ENCODE data around the gene NUP210.

The NUP210 gene

DNA sequence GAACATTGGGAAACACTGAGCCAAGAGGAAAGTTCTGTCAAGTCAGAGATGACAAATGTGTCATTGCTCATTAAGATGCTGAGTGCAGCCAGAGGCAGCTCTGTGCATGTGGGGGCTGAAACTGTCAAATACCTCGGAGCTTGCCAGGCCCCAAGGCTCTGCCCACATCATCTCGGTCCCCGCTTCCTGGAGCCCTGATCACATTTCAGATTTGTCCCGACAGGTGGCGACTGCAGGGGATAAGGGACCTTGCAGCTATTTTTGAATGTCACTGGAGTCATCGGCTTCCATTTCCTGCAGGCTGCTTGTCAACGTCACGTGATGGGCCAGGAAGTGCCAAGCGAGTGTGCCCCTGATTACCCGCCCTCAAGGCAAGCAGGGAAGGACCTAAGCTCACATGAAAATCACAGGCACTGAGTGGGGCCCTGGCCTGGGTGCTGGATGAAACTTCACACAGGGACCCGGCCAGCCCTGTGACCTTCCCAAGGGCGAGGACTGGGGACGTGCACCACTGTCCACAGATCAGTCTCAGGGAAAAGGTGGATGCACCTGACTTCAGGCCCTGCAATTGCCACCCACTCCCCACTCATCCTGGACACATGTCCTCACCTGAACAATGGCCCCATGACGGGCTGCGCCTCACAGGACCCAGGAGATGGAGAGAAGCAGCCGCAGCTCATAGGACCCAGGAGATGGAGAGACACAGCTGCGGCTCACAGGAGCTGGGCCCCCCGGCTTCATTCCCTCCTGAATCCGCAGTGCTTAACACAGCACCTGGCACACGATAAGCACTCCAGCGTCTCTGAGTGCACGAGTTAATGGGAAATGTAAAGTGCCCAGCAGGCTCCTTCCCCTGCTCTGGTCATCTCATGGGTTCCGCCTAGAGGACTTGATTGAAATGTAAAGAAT lies 73.4 kb downstream of the NUP210 start:
- no peak for DNase-seq

DNA sequence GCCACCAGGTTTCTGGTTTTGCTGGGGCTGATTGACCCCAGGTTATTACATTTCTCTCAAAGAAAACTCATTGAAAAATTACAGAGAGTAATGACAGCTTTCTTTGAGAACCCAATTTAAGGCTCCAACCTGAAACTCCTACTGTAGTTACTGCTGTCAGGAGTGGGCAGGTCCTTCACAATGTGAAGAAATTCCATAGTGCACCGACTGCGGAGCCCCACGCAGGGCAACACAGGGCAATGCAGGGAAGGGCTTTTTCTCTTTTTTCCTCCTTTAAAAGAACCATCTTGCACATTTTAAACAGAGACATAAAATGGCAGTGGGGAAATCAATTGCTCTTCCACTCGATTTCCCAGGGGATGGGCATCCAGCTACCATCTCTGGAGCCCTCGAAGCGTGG lies 74.3 kb downstream of the NUP210 start:
- DNase-seq, result no peak

DNA sequence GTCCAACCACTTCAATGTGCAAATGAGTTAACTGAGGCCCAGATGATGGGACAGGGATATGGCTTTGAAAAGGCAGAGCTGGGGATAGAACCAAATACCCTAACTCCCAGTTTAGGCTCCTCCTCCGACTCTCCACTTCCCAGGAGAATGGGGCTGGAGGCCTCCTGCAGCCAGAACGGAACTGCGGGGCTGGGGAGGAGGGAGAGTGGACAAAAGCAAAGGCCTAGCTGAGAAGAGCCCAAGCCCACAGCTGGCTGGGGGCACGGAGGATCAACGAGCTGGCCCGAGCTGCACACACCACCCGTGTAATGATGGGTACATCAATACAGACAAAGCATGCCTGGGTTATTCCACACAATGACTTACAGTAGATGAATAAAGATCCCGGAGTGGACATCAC lies 74.8 kb downstream of the NUP210 start:
- no peak for DNase-seq

DNA sequence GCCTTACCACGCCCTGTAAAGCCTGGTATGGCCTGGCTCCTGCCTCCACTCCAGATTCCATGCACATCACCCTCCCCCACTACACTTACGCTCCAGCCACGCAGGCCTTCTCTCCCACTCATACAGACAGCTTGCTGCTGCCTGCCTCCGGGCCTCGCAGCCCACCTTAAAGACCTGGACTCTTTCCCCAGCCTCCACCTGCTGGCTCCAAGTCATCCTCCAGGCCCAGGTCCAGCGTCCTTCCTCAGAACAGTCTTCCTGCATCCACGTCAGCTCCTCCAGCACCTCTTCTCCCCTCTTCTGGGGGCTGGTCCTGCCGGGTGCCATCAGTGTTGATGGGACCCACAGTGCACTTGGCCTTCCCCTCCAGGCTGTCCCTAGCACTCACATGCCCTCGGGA lies 75.5 kb downstream of the NUP210 start:
- no peak for DNase-seq

DNA sequence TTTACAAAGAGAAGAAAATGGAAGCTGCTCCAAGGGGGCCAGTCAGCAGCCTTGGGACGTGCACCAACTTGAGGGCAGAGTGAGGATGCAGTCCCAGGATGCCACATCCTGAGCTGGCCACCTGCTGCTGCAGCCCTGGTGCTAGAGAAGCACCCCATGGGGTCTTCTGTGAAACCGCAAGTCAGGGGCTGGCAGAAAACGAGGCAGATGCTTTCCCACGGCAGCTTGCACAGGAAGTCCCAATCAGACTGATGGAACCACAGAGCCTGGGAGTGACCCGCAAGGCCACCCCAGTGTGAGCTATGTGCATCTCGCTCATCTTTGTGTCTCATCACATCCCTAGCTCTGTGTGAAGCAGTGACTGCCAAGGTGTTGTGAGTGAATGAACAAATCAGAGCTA lies 76.5 kb downstream of the NUP210 start:
- no peak for DNase-seq

DNA sequence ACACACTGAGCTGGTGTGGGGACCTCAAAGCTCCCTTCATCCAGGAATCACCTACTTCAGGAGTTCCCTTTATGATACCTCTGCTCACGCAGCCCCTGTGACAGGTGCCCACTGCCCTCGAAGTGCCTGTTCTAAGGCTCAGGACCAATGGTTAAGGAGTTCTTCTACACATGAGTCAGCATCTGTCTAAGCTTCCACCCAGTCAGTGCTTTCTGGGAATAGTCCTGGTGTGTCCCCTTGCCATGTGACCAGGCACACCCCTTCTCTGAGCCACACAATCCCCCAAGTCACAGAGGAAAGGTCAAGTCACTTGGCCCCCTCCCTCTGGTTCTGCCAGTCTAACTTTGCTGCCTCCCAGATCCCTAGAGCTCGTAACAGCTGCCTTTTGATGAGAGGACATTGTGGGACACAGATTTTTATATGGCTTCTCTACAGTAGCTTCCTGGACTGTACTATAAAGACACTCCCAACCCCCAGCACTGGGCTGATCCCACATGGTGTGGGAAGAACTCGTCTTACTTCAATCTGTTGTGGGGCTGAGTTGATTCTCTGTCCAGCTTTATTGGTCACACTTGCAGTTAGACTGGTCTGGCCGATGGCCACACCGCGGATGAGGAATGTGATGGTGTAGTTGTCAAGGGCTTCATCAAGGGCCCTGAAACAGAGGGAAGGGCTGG lies 78.8 kb downstream of the NUP210 start:
- DNase-seq, result no peak

DNA sequence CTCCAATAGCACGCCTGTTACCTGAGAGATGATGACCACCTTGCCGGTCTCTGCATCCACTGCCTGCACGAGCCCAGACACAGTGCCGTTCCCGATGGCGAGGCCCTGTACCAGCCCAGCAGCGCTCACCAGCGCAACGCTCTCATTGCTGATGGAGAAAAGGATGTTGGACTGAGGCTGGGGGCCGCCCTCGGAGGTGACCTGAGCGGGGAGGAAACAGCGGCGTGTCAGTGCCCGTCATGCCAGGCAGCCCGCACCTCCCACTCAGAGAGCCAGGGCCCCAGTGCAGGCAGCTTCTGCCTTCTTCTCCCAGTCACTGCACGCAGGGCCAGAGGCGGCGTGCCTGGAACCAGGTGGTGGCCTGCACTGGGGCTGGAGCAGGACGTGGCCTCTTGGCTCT lies 80.3 kb downstream of the NUP210 start:
- DNase-seq, result no peak

DNA sequence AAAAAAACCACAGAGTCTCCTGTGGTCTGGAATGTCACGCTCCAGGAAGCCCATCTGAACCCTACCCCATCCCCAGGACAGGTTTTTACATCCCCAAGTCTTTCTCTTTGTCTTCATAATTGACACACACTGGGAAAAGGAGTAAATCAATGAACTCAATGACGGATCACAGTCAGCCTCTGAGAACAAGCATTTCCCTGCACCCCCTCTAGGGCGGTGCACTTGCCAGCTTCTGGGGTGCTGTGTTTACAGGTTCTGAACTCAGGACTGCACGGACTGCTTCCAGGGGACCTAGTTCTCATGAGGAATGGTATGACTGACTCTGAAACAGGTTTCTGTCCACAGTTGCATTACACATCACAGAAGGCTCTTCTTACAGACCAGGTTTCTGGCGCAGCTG lies 81.1 kb downstream of the NUP210 start:
- no peak for DNase-seq

DNA sequence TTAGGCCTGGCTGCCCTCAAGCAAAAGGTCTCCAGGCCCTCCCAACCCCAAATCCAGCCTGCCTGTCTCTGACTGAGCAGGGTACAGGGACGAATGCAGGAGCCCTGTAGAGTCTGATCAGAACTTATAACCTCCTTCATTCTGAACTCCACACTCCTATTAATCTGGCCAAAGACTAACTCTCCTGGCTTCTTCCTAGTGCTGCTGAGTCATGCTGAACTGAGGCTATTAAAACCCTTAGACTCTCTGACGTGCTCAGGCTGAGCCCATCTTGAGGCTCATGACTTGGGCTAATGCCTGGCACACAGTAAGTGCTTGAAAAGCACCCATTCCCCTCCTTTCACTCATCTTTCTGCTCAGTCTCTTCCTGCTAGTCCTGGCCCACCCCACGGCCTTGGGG lies 81.9 kb downstream of the NUP210 start:
- no peak for DNase-seq

DNA sequence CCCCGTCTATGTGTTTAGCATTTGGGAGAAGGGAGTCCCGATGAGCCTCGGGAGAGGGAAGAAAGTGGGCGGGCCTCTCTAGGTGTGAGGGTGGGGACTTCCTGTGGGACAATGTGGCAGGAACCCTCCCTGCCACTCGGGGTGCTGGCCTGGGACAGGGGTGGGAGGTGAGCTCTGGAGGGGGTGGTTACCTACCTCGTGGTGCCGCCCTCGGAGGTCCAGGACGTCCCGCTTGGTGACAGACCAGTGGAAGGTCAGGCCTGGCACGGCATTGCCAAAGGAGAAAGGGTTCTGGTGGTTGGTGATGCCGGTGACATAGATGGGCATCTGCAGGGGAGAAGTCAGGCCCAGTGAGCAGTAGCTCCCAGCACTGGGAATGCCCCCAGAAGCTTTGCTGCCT lies 83.5 kb downstream of the NUP210 start:
- DNase-seq, result no peak

DNA sequence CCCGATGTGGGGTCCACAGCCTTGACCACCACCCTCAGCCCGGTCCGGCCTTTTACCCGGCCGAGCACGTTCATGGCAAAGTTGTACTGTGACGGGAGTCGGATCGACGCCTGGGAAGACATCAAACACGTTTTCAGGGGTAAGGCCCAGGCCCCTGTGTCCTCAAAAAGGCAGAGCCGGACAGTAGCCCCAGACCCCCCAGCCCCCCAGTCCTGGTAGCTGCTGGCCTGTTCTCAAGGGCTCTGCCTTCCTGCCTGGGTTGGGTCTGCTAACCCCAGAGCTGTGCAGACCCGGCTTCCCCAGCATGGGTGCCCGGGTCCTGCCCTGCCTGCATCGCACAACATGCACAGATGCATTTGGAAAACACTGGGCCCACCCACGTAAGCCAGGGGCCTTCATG lies 84.6 kb downstream of the NUP210 start:
- no peak for DNase-seq

DNA sequence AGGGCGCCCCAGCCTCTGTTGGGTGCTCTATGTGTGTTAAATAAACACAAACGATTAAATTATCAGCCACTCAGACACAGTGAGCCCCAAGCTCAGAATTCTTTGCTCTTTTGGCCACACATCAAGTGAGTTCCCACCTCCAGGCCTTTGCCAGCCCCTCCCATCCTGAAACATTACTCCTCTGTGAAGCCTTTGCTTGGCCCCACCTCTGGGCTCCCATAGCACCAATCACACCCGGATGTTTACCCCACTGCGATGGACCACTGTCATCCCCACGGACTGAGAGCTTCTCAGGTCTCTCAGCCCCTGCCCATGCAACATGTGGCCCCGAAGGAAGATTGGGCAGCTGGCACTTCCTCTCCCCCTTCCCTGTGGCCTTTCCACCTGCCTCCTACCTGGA lies 85.1 kb downstream of the NUP210 start:
- DNase-seq, result no peak

DNA sequence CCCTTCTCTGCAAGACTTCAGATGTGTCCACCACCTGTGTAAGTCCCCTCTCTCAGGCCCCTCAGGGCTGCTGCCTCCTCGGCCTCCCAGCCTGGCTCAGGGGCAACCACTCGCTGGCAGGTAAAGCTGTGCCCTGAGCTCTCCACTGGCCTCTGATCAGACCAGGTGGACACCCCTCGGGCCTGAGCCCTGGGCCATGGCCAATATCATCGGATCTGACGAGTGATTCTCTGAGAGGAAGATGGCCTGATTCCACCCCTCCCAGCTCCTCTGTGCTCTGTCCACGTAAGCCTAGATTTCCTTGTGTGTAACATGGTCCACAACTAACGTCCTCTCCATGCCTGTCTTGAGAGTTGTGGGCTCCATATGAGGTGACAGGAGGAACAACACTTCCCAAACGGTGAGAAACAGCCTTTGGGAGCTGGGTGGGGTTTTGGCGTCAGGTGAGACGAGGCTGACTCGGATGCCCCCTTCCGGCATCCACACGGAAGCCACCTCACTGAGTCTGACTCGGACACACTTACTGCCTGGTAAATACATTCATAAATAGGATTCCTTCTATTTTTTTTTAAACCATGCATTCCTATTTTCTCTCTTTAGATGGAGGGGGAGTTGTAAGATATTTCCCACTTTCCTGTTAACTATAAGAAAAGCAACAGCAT lies 86.8 kb downstream of the NUP210 start:
- no peak for DNase-seq

DNA sequence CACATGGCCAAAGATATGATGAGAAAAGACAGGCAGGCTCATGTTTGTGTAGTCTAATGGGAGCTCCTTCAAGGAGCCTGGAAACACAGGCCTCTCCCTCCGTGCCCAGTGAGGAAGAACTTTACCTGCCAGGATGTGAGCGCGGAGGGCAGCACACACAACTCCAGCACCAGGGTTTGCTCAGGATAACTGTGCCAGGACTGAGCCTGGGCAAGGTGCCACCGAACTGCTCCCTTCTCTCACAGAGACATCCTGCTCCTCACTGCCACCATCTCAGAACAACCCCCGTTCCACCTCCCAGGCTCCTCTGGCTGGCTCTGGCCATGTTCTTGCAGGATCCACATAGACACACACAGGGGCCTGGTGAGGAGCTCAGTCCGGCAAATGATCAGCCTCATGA lies 87.4 kb downstream of the NUP210 start:
- DNase-seq, result no peak

DNA sequence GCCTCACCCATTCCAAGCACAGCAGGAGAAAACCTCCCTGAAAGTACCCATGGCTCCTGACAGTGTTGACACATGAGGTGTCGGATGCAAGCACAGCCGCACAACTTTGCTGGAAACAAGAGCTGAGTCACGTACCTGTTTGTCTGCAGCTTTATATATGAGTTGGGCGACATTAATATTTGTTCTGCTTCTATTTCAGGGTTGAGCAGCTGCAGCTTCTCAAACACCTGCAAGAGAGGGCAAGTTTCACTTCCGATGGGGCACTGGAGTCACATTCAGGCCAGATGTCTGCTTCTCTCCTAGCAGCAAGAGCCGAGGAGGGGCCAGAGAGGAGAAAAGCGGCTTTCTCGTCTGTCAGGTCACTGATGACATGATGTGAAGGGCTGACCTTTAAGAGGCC lies 88.0 kb downstream of the NUP210 start:
- DNase-seq, result no peak

DNA sequence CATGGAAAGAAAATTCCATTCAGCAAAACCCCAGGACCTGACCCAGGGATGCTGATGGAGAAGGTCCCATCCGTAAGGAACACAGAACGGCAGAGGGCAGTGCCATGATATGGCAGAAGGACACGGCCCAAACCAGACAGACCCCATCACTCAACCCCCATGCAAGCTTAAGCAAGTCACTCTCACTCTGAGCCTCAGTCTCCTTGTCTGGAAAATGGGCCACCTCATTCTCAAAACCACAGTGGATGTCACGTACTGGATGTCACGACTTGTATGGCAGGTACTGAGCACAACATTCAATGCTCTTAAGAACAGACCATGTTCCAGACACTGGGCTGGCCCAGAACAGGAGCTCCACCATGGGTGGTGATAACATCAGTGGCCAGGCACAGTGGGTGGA lies 90.4 kb downstream of the NUP210 start:
- DNase-seq, result no peak

DNA sequence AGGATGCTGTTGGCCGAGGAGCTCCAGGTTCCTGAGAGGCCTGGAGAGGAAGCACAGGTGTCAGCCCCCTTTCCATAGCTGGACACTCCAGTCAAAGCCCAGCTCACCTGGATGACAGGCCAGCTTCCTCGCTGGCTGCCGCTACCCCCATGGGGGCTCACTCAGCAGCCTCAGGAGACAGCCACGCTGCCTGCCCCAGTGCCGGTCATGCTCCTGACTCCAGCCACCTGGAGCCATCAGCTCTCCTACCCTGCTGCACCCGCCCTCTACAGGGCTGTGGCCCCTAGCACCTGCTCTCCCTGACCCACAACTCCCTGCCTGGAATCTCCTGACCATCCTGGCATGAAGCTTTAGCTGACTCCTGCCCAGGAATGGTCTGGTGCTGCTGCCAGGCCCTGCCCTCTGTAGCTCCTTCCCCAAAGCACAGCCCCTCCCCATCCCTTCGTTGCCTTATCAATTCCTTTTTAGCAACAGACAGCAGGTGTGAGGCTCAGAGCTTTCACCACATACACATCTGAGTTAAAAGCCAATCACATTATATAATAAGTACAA lies 94.2 kb downstream of the NUP210 start:
- no peak for DNase-seq

DNA sequence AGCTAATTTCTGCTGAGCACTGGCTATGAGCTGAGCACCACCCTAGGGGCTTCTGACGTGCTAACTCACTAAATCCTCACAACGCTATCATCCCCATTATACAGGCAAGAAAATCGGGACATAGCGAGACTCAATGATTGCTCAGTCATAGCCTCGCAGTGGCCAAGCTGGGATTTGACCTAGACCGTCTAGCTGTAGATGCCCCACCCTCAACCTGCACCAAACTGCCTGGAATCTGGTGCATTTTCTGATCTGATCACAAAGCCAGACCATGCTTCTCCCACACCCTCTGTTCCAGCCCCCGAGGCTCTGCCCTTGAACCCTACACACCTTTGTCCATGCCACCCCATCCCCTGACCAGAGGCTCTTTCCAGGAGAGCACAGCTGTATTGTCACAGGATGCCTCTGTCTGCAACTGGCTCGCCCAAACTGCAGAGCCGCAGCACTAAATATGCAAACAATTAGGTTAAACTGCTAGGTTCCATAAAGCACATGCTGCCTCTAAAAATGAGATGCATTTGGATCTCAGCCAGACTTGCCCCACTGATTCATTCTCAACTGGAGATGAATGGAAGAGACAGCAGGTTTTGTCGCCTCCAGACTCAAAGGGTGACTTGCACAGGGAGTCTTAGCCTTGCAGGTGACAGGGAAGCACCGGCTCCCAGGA lies 95.2 kb downstream of the NUP210 start:
- no peak for DNase-seq

DNA sequence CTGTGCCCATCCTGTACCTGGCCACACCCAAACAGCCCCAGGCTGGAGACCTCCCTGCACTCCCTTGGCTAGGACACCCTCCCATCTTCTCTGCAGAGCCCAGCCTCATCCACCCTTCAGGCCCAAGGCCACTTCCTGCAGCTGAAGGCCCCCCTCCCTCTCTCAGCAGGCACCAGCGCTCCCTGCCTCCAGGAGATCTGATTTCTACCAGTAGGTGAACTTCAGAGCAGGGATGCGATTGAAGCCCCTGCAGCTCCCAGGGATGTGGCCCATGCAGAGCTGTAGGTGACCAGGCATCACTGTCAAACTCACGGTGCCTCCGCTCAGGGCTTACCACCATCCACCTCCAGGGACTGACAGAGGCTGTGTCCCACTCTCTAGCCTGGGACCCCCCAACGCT lies 96.3 kb downstream of the NUP210 start:
- no peak for DNase-seq

DNA sequence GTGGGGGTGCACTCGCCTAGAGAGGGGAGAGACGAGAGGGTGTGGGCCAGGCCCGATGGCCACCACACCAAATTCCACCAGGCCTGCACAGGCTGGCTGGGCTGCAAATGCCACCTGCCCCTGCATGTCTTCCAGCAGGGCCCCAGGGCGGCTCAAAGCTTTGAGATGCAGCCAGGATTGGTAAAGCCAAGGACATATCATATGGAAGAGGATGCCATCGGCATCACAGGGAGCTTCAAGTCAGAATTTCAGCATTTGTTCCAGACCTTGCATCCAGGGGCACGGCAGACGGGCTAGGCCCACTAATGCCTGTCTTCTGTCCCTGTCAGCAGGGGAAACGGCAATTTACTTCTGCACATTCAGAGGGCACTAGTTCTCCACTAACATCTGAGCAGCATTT lies 97.8 kb downstream of the NUP210 start:
- DNase-seq, result no peak

DNA sequence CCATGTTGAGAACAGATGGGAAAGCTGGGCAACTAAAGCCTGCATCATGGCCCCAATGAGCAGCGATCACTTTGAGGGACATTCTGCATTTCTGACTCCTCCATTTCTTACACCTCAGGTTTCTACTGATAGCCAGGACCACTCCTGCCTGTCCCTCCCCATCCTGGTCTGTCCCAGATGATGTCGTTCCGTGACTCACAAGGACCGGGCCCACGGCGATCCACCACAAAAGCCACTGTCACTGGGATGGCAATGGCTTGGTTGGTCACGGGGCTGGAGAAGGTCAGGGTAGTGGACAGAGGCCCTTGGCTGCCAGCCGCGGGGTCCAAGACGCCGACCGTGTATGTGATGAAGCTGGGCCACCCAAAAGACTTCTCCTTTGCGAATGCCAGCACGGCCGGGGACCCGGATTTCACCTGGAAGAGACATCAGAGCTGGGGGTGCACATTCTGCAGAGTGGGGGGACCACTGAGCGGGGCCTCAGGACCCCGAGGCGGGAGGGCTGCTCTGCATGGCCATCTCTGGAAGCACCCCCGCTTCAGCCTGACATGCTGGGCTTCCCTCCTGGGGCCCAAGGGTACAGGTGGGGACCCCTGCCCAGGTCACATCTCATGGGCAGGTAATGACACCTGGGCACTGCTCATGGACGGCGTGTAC lies 100.4 kb downstream of the NUP210 start:
- no peak for DNase-seq

DNA sequence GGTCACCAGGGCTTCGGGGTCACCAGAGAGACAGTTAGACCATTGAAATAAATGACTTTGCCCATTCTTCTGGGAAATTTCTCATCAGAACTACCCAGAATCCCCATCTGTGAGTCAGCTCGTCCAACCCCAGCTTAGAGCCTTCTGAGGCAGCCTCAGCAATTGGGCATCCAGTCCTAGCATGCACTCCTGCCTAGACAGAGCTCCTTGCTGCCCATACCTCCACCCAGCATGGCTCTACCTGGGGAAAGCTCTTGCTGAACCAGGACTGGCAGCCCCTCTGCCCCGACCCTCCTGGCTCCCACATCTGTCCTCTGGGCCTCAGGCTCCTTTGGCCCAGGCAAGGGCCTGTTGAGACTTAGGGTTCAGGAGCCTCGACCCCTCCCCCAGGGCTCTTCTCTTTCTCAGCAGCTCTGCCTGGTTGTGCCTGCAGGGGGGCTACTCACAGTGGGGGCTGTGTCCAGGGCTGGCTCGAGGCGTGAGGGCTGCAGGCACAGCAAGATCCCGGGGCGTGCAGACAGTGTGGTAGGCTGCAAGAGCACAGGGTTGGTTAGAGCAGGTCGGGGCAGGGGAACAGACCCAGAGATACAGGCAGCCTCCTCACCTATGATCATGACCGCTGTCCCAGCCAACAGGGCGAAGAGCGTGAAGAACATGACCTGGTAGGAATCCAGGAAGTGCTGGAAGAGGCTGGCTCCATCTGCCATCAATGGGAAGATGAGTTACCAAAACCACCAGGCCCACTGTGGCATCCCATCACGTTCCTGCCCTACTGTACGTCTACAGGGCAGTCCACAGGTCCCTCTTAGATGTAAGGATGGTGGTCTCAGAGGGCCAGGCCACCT lies 101.3 kb downstream of the NUP210 start:
- no peak for DNase-seq
